Activated CD8-positive, alpha-beta T cell treated with anti-CD3 and anti-CD28 coated beads for 36 hours (primary cell): ENCODE measurements around the gene PHOSPHO2. TPM values are rescaled to one million over a fixed set of nuclear protein-coding genes. Genes with fewer than 3 reads are reported as not detected.

Experiments
- ATAC-seq: fragments of 200-7000 bp; cut with Tn5 transposase; one replicate; pipeline ENCODE4 v1.10.0; 2021; ENCODE audit warnings: mild to moderate bottlenecking, moderate library complexity
- CTCF ChIA-PET: fragments of 350-600 bp; sonication (Branson Sonifier 250); formaldehyde crosslinking; loops from one replicate; lab custom pipeline; 2021; ENCODE audit warnings: antibody characterized with exemption; lab: Charles Lee
- POLR2A ChIA-PET: fragments of 350-600 bp; sonication (Branson Sonifier 250); formaldehyde crosslinking; loops from one replicate; lab custom pipeline; 2021; ENCODE audit warnings: antibody characterized with exemption; lab: Charles Lee
- DNase-seq: peaks from one replicate; pipeline ENCODE4 v3.0.0-alpha.2; 2020
- H3K27ac Mint-ChIP-seq: one replicate; pipeline ENCODE4 v1.8.0; 2021; ENCODE audit warnings: mild to moderate bottlenecking, mixed read lengths
- H3K27me3 Mint-ChIP-seq: one replicate; pipeline ENCODE4 v1.8.0; 2021; ENCODE audit warnings: mixed read lengths
- H3K36me3 Mint-ChIP-seq: one replicate; pipeline ENCODE4 v1.8.0; 2021; ENCODE audit warnings: low read depth, mixed read lengths
- H3K4me1 Mint-ChIP-seq: one replicate; pipeline ENCODE4 v1.8.0; 2021; ENCODE audit warnings: low read depth, mixed read lengths
- H3K4me3 Mint-ChIP-seq: one replicate; pipeline ENCODE4 v1.8.0; 2021; ENCODE audit warnings: mild to moderate bottlenecking, moderate library complexity, mixed read lengths
- H3K9me3 Mint-ChIP-seq: one replicate; pipeline ENCODE4 v1.8.0; 2021; ENCODE audit warnings: mixed read lengths
- intact Hi-C: fragments of 100-400 bp; cut with micrococcal nuclease; formaldehyde crosslinking; loops from one replicate; pipeline ENCODE4 v1.10.0; 2022
- total RNA-seq, 2 experiments: library from RNA; stranded (reverse); gene quantifications; one replicate each; pipeline ENCODE4 v1.2.3, GENCODE V29; 2021
- TF ChIP-seq, protein P1 (sequence below): fragments of 200-600 bp; IDR thresholded peaks from one replicate; pipeline ENCODE4 v1.8.0; 2022; ENCODE audit warnings: antibody characterized with exemption, mild to moderate bottlenecking

PHOSPHO2 gene
- total RNA-seq, 2 experiments from 2014 or later: 3.2 to 3.9 TPM

DNA sequence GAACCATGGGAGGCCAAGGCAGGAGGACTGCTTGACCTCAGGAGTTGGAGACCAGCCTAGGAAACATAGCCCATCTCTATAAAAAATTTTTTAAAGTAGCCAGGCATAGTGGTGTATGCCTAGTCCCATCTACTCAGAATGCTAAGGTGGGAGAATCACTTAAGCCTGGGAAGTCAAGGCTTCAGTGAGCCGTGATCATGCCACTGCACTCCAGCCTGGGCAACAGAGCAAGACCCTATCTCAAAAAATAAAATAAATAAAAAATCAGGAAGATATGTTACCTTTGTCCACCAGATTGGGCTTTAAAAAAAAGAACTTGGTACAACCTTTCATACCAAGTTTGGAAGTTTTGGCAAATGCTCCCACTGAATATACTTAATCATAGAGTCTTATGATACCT, 35.4 kb upstream of the PHOSPHO2 start:
- ATAC-seq (no peak), DNase-seq (no peak)
- Mint-ChIP-seq H3K9me3 (no peaks in the 10 kb centered on the region), H3K4me3 (no peak overlapping the region), H3K4me1 (no peaks in the 10 kb centered on the region), H3K27me3 (peaks cover 9% of the 10 kb centered on the region), H3K27ac (no peak overlapping the region), H3K36me3 (no peaks in the 10 kb centered on the region)
- TF ChIP-seq, protein P1, sequence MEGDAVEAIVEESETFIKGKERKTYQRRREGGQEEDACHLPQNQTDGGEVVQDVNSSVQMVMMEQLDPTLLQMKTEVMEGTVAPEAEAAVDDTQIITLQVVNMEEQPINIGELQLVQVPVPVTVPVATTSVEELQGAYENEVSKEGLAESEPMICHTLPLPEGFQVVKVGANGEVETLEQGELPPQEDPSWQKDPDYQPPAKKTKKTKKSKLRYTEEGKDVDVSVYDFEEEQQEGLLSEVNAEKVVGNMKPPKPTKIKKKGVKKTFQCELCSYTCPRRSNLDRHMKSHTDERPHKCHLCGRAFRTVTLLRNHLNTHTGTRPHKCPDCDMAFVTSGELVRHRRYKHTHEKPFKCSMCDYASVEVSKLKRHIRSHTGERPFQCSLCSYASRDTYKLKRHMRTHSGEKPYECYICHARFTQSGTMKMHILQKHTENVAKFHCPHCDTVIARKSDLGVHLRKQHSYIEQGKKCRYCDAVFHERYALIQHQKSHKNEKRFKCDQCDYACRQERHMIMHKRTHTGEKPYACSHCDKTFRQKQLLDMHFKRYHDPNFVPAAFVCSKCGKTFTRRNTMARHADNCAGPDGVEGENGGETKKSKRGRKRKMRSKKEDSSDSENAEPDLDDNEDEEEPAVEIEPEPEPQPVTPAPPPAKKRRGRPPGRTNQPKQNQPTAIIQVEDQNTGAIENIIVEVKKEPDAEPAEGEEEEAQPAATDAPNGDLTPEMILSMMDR: no peak
- CTCF ChIA-PET: interaction anchor here (1.2 kb wide), 1 partner anchor 112 kb away, joined by 3 read pairs; no protein-coding TSS in a partner anchor
- POLR2A ChIA-PET: no interaction called here
- intact Hi-C loops: no loop called here

- TF ChIP-seq, protein P1: no peak
- Mint-ChIP-seq H3K9me3 (no peaks in the 10 kb centered on the region), H3K27ac (no peak overlapping the region), H3K4me1 (no peaks in the 10 kb centered on the region), H3K36me3 (no peaks in the 10 kb centered on the region), H3K4me3 (no peak overlapping the region), H3K27me3 (peaks cover 9% of the 10 kb centered on the region)
- intact Hi-C loops: no loop called here
- ATAC-seq (no peak), DNase-seq (no peak)
- ChIA-PET CTCF (no interaction called here), POLR2A (no interaction called here)
Observed at GRCh38 chr2:169659320-169659719, 34.9 kb upstream of the PHOSPHO2 start.

DNA sequence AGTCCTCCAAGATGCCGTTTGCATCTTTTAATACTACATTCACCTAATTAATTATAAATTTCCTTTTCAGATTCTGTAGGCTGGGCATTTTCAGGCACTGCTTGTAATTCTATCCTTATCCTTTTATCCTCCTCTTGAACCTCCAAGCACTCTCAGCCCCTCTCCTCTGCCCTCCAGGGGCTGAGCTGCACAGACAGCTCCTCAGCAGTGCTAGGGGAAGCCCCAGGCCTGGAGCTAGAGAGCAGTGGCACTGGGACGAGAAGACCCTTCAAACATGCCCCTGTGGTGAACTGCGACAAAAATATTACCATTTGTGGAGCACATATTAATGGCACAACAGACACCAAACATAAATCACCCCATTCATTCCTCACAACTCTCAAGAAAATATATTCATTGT, 33.0 kb upstream of the PHOSPHO2 start:
- DNase-seq (no peak), ATAC-seq (no peak)
- no peaks in the 10 kb centered on the region for H3K36me3 Mint-ChIP-seq
- POLR2A ChIA-PET: no interaction called here
- no peak overlapping the region for H3K4me3 Mint-ChIP-seq
- CTCF ChIA-PET: no interaction called here
- no peak overlapping the region for H3K27ac Mint-ChIP-seq
- TF ChIP-seq, protein P1: no peak
- intact Hi-C loops: no loop called here
- no peaks in the 10 kb centered on the region for H3K4me1 Mint-ChIP-seq
- no peaks in the 10 kb centered on the region for H3K9me3 Mint-ChIP-seq
- H3K27me3 Mint-ChIP-seq: peaks cover 5% of the 10 kb centered on the region

DNA sequence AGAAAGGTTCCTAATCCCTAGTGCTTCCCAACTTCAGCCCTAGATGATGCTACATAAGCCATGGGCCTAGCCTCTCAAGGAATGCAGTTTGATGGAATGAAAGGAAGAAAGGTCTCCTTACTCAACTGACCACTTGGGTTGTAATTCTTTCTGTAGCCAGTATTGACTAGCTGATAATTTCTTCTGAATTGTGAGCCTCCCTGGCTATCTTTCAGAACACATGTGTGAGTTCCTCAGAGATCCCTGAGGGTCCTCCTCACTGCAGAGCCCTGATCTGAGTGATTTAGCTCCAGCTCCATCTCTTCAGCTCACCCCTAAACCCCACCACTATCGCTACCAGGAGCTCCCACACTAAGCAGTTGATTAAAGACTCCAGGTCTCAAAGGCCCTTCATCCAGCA, 31.5 kb upstream of the PHOSPHO2 start:
- H3K4me3 Mint-ChIP-seq: no peak overlapping the region
- H3K4me1 Mint-ChIP-seq: no peaks in the 10 kb centered on the region
- CTCF ChIA-PET: no interaction called here
- ATAC-seq (no peak), DNase-seq (no peak)
- TF ChIP-seq, protein P1: no peak
- H3K9me3 Mint-ChIP-seq: no peaks in the 10 kb centered on the region
- no peaks in the 10 kb centered on the region for H3K36me3 Mint-ChIP-seq
- POLR2A ChIA-PET: no interaction called here
- H3K27ac Mint-ChIP-seq: no peak overlapping the region
- H3K27me3 Mint-ChIP-seq: peaks cover 7% of the 10 kb centered on the region
- intact Hi-C loops: no loop called here

DNA sequence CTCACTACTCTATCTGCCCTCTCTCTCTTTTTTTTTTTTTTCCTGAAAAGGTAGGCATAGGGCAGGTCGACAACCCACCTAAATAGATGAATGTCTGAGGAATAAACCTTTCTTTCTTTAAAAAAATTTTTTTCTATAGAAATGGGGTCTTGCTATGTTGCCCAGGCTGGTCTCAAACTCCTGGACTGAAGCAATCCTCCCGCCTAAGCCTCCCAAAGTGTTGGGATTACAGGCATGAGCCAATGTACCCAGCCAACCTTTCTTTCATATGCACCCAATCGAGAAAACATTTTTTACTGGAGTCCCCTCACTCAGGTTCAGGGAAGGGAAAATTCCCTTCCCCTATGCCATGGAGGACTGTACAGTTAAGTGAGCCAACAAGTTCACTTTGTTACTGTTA, 31.0 kb upstream of the PHOSPHO2 start:
- H3K27me3 Mint-ChIP-seq: peaks cover 7% of the 10 kb centered on the region

More for the DNA sequence above, 31.0 kb upstream of the PHOSPHO2 start:
- no peak for DNase-seq
- Mint-ChIP-seq H3K4me1 (no peaks in the 10 kb centered on the region), H3K36me3 (no peaks in the 10 kb centered on the region), H3K9me3 (no peaks in the 10 kb centered on the region), H3K4me3 (no peak overlapping the region), H3K27ac (no peak overlapping the region)
- TF ChIP-seq, protein P1: no peak
- intact Hi-C loops: no loop called here
- CTCF ChIA-PET: no interaction called here
- POLR2A ChIA-PET: no interaction called here
- no peak for ATAC-seq
